H1 (cell line): ENCODE measurements around the gene APBA3. TPM values are rescaled to one million over a fixed set of nuclear protein-coding genes. Genes with fewer than 3 reads are reported as not detected.

ENCODE experiments used
- CTCF ChIA-PET: fragments of 300-600 bp; sonication (Branson Sonifier 250); formaldehyde crosslinking; loops from one replicate; lab custom pipeline; 2021; ENCODE audit not compliant: partially characterized antibody; lab: Charles Lee
- POLR2A ChIA-PET: fragments of 300-600 bp; sonication (Branson Sonifier 250); formaldehyde crosslinking; loops from one replicate; lab custom pipeline; 2021; ENCODE audit warnings: inconsistent platforms; ENCODE audit not compliant: partially characterized antibody; lab: Charles Lee
- DNase-seq, 2 experiments: peaks; one replicate each; pipeline versions ENCODE4 v3.0.0 to v3.0.0-alpha.2; 2010 to 2022; ENCODE audit warnings: low spot score in 2 of 2, low read depth in 1 of 2, mixed read lengths in 1 of 2
- FAIRE-seq: peaks from 2 replicates; lab custom pipeline; 2011; peaks lifted over from hg19 to GRCh38; lab: Jason Lieb, UNC
- H2AFZ ChIP-seq: 2 replicates; pipeline ENCODE4 v1.8.1; 2012; ENCODE audit warnings: low read length, inconsistent platforms
- H2AK5ac ChIP-seq: 2 replicates; pipeline ENCODE4 v1.6.1; 2013; ENCODE audit warnings: low read depth, low read length
- H2BK120ac ChIP-seq: replicated peaks from 2 replicates; pipeline ENCODE3; 2013; ENCODE audit warnings: low read depth, low read length, inconsistent platforms
- H2BK12ac ChIP-seq: 2 replicates; pipeline ENCODE4 v1.6.1; 2013; ENCODE audit warnings: low read depth, low read length
- H2BK15ac ChIP-seq: 2 replicates; pipeline ENCODE4 v1.6.1; 2013; ENCODE audit warnings: low read length
- H2BK20ac ChIP-seq: 2 replicates; pipeline ENCODE4 v1.6.1; 2013; ENCODE audit warnings: low read length
- H2BK5ac ChIP-seq: 2 replicates; pipeline ENCODE4 v1.6.1; 2013; ENCODE audit warnings: low read depth, low read length
- H3K14ac ChIP-seq: 2 replicates; pipeline ENCODE4 v1.6.1; 2013; ENCODE audit warnings: inconsistent platforms; ENCODE audit not compliant: insufficient read length
- H3K18ac ChIP-seq: 2 replicates; pipeline ENCODE4 v1.6.1; 2013; ENCODE audit warnings: low read length; ENCODE audit errors: extremely low read depth
- H3K23ac ChIP-seq: 2 replicates; pipeline ENCODE4 v1.6.1; 2013; ENCODE audit warnings: inconsistent platforms; ENCODE audit not compliant: insufficient read length
- H3K23me2 ChIP-seq: 2 replicates; pipeline ENCODE4 v1.6.1; 2013; ENCODE audit warnings: low read depth, low read length
- H3K27ac ChIP-seq: 2 replicates; pipeline ENCODE4 v1.6.1; 2011; ENCODE audit warnings: low read depth, low read length, inconsistent platforms
- H3K27me3 ChIP-seq, 4 experiments: replicated peaks in 1 of 4; 1 replicate in 1 of 4; 2 replicates in 3 of 4; pipeline versions ENCODE4 v1.6.1 to v1.8.1; 2011 to 2013; ENCODE audit warnings: low read length in 3 of 4, mild to moderate bottlenecking in 3 of 4, inconsistent platforms in 2 of 4, mixed read lengths in 2 of 4, moderate library complexity in 1 of 4; ENCODE audit not compliant: control insufficient read depth in 3 of 4, insufficient read depth in 3 of 4; ENCODE audit errors: extremely low read depth in 1 of 4
- H3K36me3 ChIP-seq, 4 experiments: 2 replicates each; pipeline versions ENCODE4 v1.6.1 to v1.8.1; 2011 to 2013; ENCODE audit warnings: mild to moderate bottlenecking in 4 of 4, low read length in 3 of 4, moderate library complexity in 2 of 4, control low read depth in 1 of 4, inconsistent platforms in 1 of 4; ENCODE audit not compliant: insufficient read depth in 4 of 4, control insufficient read depth in 2 of 4
- H3K4ac ChIP-seq: replicated peaks from 2 replicates; pipeline ENCODE3; 2013; ENCODE audit warnings: low read length, low read depth, mixed read lengths, inconsistent platforms; ENCODE audit not compliant: insufficient read length
- H3K4me1 ChIP-seq, 4 experiments: replicated peaks in 1 of 4; 1 replicate in 1 of 4; 2 replicates in 3 of 4; pipeline versions ENCODE4 v1.6.1 to v1.8.1; 2011 to 2013; ENCODE audit warnings: low read length in 3 of 4, inconsistent platforms in 2 of 4, mixed read lengths in 1 of 4; ENCODE audit not compliant: insufficient read depth in 4 of 4, control insufficient read depth in 3 of 4
- H3K4me2 ChIP-seq, 2 experiments: 2 replicates each; pipeline versions ENCODE4 v1.6.1 to v1.8.1; 2011 to 2013; ENCODE audit warnings: low read depth in 2 of 2, low read length in 2 of 2, control low read depth in 1 of 2, inconsistent platforms in 1 of 2, mild to moderate bottlenecking in 1 of 2; ENCODE audit not compliant: insufficient read depth in 1 of 2
- H3K4me3 ChIP-seq, 4 experiments: fragments of 200-600, 300-600 bp in 1 of 4; sonication (generic), shearing (Covaris generic), sonication (Bioruptor Twin) in 1 of 4; 2 replicates each; pipeline versions ENCODE4 v1.5.1 to v1.8.1; 2011 to 2016; ENCODE audit warnings: low read length in 4 of 4, low read depth in 3 of 4, control low read depth in 2 of 4, inconsistent platforms in 2 of 4, mild to moderate bottlenecking in 2 of 4, mixed read lengths in 1 of 4, moderate library complexity in 1 of 4; ENCODE audit not compliant: insufficient read depth in 2 of 4; ENCODE audit errors: extremely low read depth in 1 of 4
- H3K56ac ChIP-seq: replicated peaks from 2 replicates; pipeline ENCODE3; 2013; ENCODE audit warnings: low read depth, mild to moderate bottlenecking, mixed read lengths, low read length, inconsistent platforms; ENCODE audit not compliant: insufficient read length
- H3K79me1 ChIP-seq: 2 replicates; pipeline ENCODE4 v1.6.1; 2013; ENCODE audit warnings: low read depth, low read length, control low read depth
- H3K79me2 ChIP-seq, 2 experiments: 2 replicates each; pipeline versions ENCODE4 v1.6.1 to v1.8.1; 2012 to 2013; ENCODE audit warnings: low read length in 2 of 2, mild to moderate bottlenecking in 2 of 2, inconsistent platforms in 1 of 2; ENCODE audit not compliant: insufficient read depth in 2 of 2, control insufficient read depth in 1 of 2
- H3K9ac ChIP-seq, 4 experiments: replicated peaks in 1 of 4; 1 replicate in 1 of 4; 2 replicates in 3 of 4; pipeline versions ENCODE4 v1.6.1 to v1.8.1; 2011 to 2013; ENCODE audit warnings: low read depth in 3 of 4, low read length in 3 of 4, control low read depth in 2 of 4, mild to moderate bottlenecking in 2 of 4, moderate library complexity in 2 of 4, inconsistent platforms in 1 of 4; ENCODE audit errors: extremely low read depth in 1 of 4
- H3K9me3 ChIP-seq, 2 experiments: 2 replicates each; pipeline versions ENCODE4 v1.6.1 to v1.8.1; 2012 to 2013; ENCODE audit warnings: mild to moderate bottlenecking in 2 of 2, moderate library complexity in 2 of 2, control low read depth in 1 of 2, inconsistent platforms in 1 of 2, low read depth in 1 of 2, low read length in 1 of 2, mixed read lengths in 1 of 2; ENCODE audit not compliant: insufficient read depth in 2 of 2
- H4K20me1 ChIP-seq, 2 experiments: replicated peaks in 1 of 2; 2 replicates each; pipeline versions ENCODE3 to v1.8.1; 2011 to 2013; ENCODE audit warnings: inconsistent platforms in 2 of 2, low read length in 2 of 2, mild to moderate bottlenecking in 1 of 2; ENCODE audit not compliant: insufficient read depth in 2 of 2, control insufficient read depth in 1 of 2
- H4K5ac ChIP-seq: 2 replicates; pipeline ENCODE4 v1.6.1; 2013; ENCODE audit warnings: low read length, low read depth, mixed read lengths, inconsistent platforms; ENCODE audit not compliant: insufficient read length
- H4K8ac ChIP-seq: 2 replicates; pipeline ENCODE4 v1.8.0; 2013; ENCODE audit warnings: mild to moderate bottlenecking, moderate library complexity, low read length, inconsistent platforms; ENCODE audit not compliant: insufficient read depth; ENCODE audit errors: extremely low read depth
- H4K91ac ChIP-seq: replicated peaks from 2 replicates; pipeline ENCODE3; 2013; ENCODE audit warnings: low read length, mixed read lengths, inconsistent platforms; ENCODE audit not compliant: insufficient read length
- CREB1 ChIP-seq: IDR thresholded peaks from 2 replicates; pipeline ENCODE4 v1.6.1; 2012; ENCODE audit warnings: inconsistent platforms
- EGR1 ChIP-seq: IDR thresholded peaks from 2 replicates; pipeline ENCODE4 v1.6.1; 2011; ENCODE audit warnings: low read depth, low read length, borderline replicate concordance
- JUND ChIP-seq: IDR thresholded peaks from 2 replicates; pipeline ENCODE4 v1.6.1; 2011; ENCODE audit warnings: mild to moderate bottlenecking, improper control_type of control experiment, low read length
- KDM4A ChIP-seq: IDR thresholded peaks from one replicate; pipeline ENCODE4 v1.7.1; 2012; ENCODE audit warnings: low read depth, mild to moderate bottlenecking, moderate library complexity, low read length, inconsistent platforms; ENCODE audit not compliant: severe bottlenecking
- NRF1 ChIP-seq: IDR thresholded peaks from 2 replicates; pipeline ENCODE4 v1.6.1; 2011; ENCODE audit warnings: mild to moderate bottlenecking, low read depth, low read length, improper control_type of control experiment
- TBP ChIP-seq: IDR thresholded peaks from 2 replicates; pipeline ENCODE4 v1.6.1; 2011; ENCODE audit warnings: low read depth, low read length, improper control_type of control experiment
- TCF12 ChIP-seq: IDR thresholded peaks from 2 replicates; pipeline ENCODE4 v1.6.1; 2011; ENCODE audit warnings: low read depth, mild to moderate bottlenecking, low read length
- WGBS, 2 experiments: shearing (Covaris generic) in 1 of 2; methylation state at CpG; one replicate each; pipeline versions ENCODE4 v1.1.6 to v1.1.7; 2013 to 2015; ENCODE audit warnings: low lambda C conversion rate in 2 of 2, mixed read lengths in 2 of 2, inconsistent platforms in 1 of 2, low coverage in 1 of 2, missing lambda C conversion rate in 1 of 2; ENCODE audit not compliant: insufficient replicate concordance in 2 of 2, insufficient coverage in 1 of 2, insufficient read length in 1 of 2; ENCODE audit errors: extremely low coverage in 1 of 2, missing lambda C conversion rate in 1 of 2; 5-methylcytosine and 5-hydroxymethylcytosine counted together
- long read RNA-seq, 2 experiments: library from RNA in 1 of 2; library from capped mRNA in 1 of 2; stranded (forward); transcript quantifications; one replicate each; pipeline ENCODE4 v2.0.0, GENCODE V29; 2021; ENCODE audit warnings: inconsistent platforms in 1 of 2
- polyA minus RNA-seq, 3 experiments: library from RNA; depleted of rRNA, polyadenylated mRNA; stranded (reverse); fragments of >200 nt; gene quantifications; 1 replicate in 2 of 3; 2 replicates in 1 of 3; pipeline ENCODE4 v1.2.3, GENCODE V29; 2011
- polyA plus RNA-seq, 7 experiments: library from polyadenylated mRNA; depleted of rRNA in 3 of 7; stranded (reverse) in 5 of 7; unstranded in 2 of 7; fragments of >200 nt in 5 of 7; fragments of 200-250 nt in 2 of 7; gene quantifications; 1 replicate in 5 of 7; 2 replicates in 1 of 7; 4 replicates in 1 of 7; pipeline versions ENCODE4 v1.2.1 to v1.2.3, GENCODE V29; 2011 to 2013; ENCODE audit warnings: missing spikeins in 2 of 7, mixed read lengths in 2 of 7
- total RNA-seq: library from RNA; stranded (reverse); fragmentation: NEBNext Ultra II Directional; extraction: Animal tissue kit (Norgen Biotek cat#: 25700); gene quantifications from 2 replicates; pipeline ENCODE4 v1.2.1, GENCODE V29; 2021
- TF ChIP-seq, protein P1 (sequence below): IDR thresholded peaks from 2 replicates; pipeline ENCODE4 v1.6.1; 2011; ENCODE audit warnings: low read length, improper control_type of control experiment

APBA3 gene
- total RNA-seq (21.4 and 23.4 TPM in 2 replicates), polyA plus RNA-seq (2011; rRNA removed) (36.9 and 48.4 TPM in 2 replicates), polyA minus RNA-seq (2011; rRNA and poly(A)+ RNA removed) (12.6 and 14.5 TPM in 2 replicates)
- polyA plus RNA-seq (2011; cell fraction: cytosol; rRNA removed): 33.3 TPM
- polyA plus RNA-seq (2011; cell fraction: nucleus; rRNA removed): 74.8 TPM
- 17.8 to 23.6 TPM (median 21.2 TPM) in 4 replicates for polyA plus RNA-seq (2012, experiment 1 of 2)
- polyA plus RNA-seq (2012, experiment 2 of 2): 27.9 TPM
- 20.4 TPM for polyA plus RNA-seq (2013, experiment 1 of 2)
- 17.7 TPM for polyA plus RNA-seq (2013, experiment 2 of 2)
- polyA minus RNA-seq (2011; cell fraction: cytosol; rRNA and poly(A)+ RNA removed): 25.8 TPM
- polyA minus RNA-seq (2011; cell fraction: nucleus; rRNA and poly(A)+ RNA removed): 32.4 TPM
- long read RNA-seq, experiment 1, transcript APBA3-201 (11 exons, 2,075 nt): major isoform, 6 of 17 reads
- long read RNA-seq, experiment 1, partial matches to known transcripts: 7 of 17 reads
- long read RNA-seq, experiment 1, other reads (novel, unspliced or antisense): 2 of 17 reads
- long read RNA-seq, experiment 2: 0 reads

- Histone ChIP-seq H3K79me1 (no peaks in the 10 kb centered on the region; the same call in 1 of the 2 replicates), H3K4me3 (peak within 1 kb of the TSS; percentile 88 to 95 (median 90)), H2AK5ac (no peak within 1 kb of the TSS), H3K9ac (peak within 1 kb of the TSS; percentile 65 to 93 (median 84)), H2BK5ac (peak within 1 kb of the TSS; percentile 91), H3K27me3 (no peaks in the 10 kb centered on the region), H3K18ac (peak within 1 kb of the TSS; percentile 98), H3K56ac (peak within 1 kb of the TSS; percentile 88), H3K27ac (peak within 1 kb of the TSS; percentile 85), H4K5ac (peak within 1 kb of the TSS; percentile 85), H3K23ac (no peak within 1 kb of the TSS), H2BK120ac (no peak within 1 kb of the TSS), H3K14ac (no peak within 1 kb of the TSS), H4K20me1 (peaks cover 0 to 5% of the 10 kb centered on the region in 2 experiments), H3K79me2 (peaks cover 0 to 7% of the 10 kb centered on the region in 2 experiments; a peak in 1 of 4 replicates), H3K4me1 (no peaks in the 10 kb centered on the region), H2BK20ac (no peak within 1 kb of the TSS), H2AFZ (peak within 1 kb of the TSS; percentile 82; the same call in 1 of the 2 replicates), H2BK12ac (0 out of 2 replicates have a peak within 1 kb of the TSS, but pooled peaks have one; percentile 9), H4K8ac (peak within 1 kb of the TSS; percentile 97), H3K4me2 (peak within 1 kb of the TSS; percentile 72 to 87), H3K36me3 (peaks cover 0 to 3% (median 0%) of the 10 kb centered on the region in 4 experiments; a peak in 5 of 8 replicates), H4K91ac (peak within 1 kb of the TSS; percentile 79), H2BK15ac (no peak within 1 kb of the TSS; the same call in 1 of the 2 replicates), H3K9me3 (no peaks in the 10 kb centered on the region), H3K4ac (peak within 1 kb of the TSS; percentile 92), H3K23me2 (peaks cover 5% of the 10 kb centered on the region)
- FAIRE-seq (no peak), DNase-seq (peak; percentile 79 to 99)
- CTCF ChIA-PET: interaction anchor here (0.6 to 2.7 kb wide), 7 partner anchors 13 to 477 kb away, joined by 3 to 8 read pairs (median 4); no protein-coding TSS in a partner anchor
- WGBS, 2 experiments: 10% methylated on average over 41 of the region's 45 CpGs; no CpG with 5 or more reads in 1 of the 2 experiments
- POLR2A ChIA-PET: interaction anchor here (0.6 to 3.0 kb wide), 21 partner anchors 10 to 317 kb away, joined by 3 to 23 read pairs (median 4); partner anchors contain the start of genes DAPK3, EEF2, MATK and NMRK2
- TF ChIP-seq NRF1: peak; percentile 77
- no peak for TF ChIP-seq JUND
- TF ChIP-seq TCF12: 0 out of 2 replicates have a peak, but pooled peaks have one; percentile 54
- TF ChIP-seq TBP: peak; percentile 43; the same call in 1 of the 2 replicates
- peak; percentile 56 for TF ChIP-seq CREB1
- TF ChIP-seq, protein P1, sequence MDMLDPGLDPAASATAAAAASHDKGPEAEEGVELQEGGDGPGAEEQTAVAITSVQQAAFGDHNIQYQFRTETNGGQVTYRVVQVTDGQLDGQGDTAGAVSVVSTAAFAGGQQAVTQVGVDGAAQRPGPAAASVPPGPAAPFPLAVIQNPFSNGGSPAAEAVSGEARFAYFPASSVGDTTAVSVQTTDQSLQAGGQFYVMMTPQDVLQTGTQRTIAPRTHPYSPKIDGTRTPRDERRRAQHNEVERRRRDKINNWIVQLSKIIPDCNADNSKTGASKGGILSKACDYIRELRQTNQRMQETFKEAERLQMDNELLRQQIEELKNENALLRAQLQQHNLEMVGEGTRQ: no peak
- peak; percentile 67; the same call in 1 of the 2 replicates for TF ChIP-seq EGR1
- peak; percentile 93 for TF ChIP-seq KDM4A
Observed at GRCh38 chr19:3761382-3762129, at the start of gene APBA3. Gene APBA3 (minus strand): TSS chr19:3761692. CDS start chr19:3760264, 1,428 bp downstream.
